GM19452 (cell line): ENCODE data around the gene WDR48.

ENCODE experiments used
- ATAC-seq: cut with Tn5 transposase; IDR thresholded peaks from one replicate; pipeline ENCODE4 v1.9.1; 2021; ENCODE audit not compliant: unreplicated experiment

WDR48 gene

GRCh38 chr3:39118931-39119660 lies 67.3 kb downstream of the WDR48 start:
- ATAC-seq: no peak

GRCh38 chr3:39121621-39122020 lies 69.8 kb downstream of the WDR48 start:
- ATAC-seq: no peak

- no peak for ATAC-seq
Measured at GRCh38 chr3:39122813-39123212, 71.0 kb downstream of the WDR48 start.

GRCh38 chr3:39124876-39125840 lies 73.3 kb downstream of the WDR48 start:
- no peak for ATAC-seq

GRCh38 chr3:39125841-39126500 lies 74.2 kb downstream of the WDR48 start:
- no peak for ATAC-seq

- ATAC-seq: no peak
Measured at GRCh38 chr3:39126532-39127071, 74.8 kb downstream of the WDR48 start.

- ATAC-seq: no peak
Measured at GRCh38 chr3:39127269-39127907, 75.6 kb downstream of the WDR48 start.

- ATAC-seq: no peak
Measured at GRCh38 chr3:39127908-39128304, 76.1 kb downstream of the WDR48 start.

GRCh38 chr3:39128951-39129350 lies 77.1 kb downstream of the WDR48 start:
- no peak for ATAC-seq

GRCh38 chr3:39130026-39130425 lies 78.2 kb downstream of the WDR48 start:
- ATAC-seq: no peak

GRCh38 chr3:39130693-39131265 lies 79.0 kb downstream of the WDR48 start:
- no peak for ATAC-seq

GRCh38 chr3:39132096-39133092 lies 80.6 kb downstream of the WDR48 start:
- no peak for ATAC-seq

- no peak for ATAC-seq
Measured at GRCh38 chr3:39133093-39133490, 81.3 kb downstream of the WDR48 start.

- ATAC-seq: no peak
Measured at GRCh38 chr3:39133822-39134221, 82.0 kb downstream of the WDR48 start.

GRCh38 chr3:39134305-39134704 lies 82.5 kb downstream of the WDR48 start:
- ATAC-seq: no peak

GRCh38 chr3:39135170-39135805 lies 83.5 kb downstream of the WDR48 start:
- ATAC-seq: no peak

- no peak for ATAC-seq
Measured at GRCh38 chr3:39136533-39137434, 85.0 kb downstream of the WDR48 start.
